Right forelimb (tissue), 1 donor: Measurements from ENCODE around the gene PAPOLB.

Experiments
- DNase-seq: peaks from one replicate; pipeline ENCODE4 v3.0.0-alpha.2; 2018

Gene PAPOLB

DNA sequence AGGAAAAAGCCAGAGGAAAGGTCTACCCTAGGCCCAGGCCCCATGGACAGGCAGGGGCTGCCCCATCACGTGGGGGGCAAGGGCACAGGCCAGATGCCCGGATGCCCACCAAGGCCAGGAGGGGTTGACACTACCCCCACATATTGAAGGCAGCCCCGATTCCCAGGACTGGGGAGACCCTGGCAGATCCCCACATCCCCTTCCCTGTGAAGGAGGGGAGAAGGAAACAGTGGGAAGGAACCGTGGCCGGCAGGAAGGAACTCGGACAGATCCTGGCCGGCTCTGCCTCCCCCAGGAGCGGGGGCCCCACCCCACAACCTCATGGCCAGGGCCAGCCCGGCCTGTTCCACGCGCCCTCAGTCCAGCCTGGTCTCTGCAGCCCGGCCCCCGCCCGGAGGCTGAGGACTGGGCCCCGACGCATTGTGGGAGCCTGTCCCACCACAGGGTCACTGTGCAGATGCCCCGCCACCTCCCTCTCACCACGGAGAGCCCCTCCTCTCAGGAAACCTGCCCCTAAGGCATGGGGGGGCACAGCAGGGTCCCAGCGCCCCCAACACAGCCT, 41.3 kb downstream of the PAPOLB start:
- DNase-seq, result no peak

DNA sequence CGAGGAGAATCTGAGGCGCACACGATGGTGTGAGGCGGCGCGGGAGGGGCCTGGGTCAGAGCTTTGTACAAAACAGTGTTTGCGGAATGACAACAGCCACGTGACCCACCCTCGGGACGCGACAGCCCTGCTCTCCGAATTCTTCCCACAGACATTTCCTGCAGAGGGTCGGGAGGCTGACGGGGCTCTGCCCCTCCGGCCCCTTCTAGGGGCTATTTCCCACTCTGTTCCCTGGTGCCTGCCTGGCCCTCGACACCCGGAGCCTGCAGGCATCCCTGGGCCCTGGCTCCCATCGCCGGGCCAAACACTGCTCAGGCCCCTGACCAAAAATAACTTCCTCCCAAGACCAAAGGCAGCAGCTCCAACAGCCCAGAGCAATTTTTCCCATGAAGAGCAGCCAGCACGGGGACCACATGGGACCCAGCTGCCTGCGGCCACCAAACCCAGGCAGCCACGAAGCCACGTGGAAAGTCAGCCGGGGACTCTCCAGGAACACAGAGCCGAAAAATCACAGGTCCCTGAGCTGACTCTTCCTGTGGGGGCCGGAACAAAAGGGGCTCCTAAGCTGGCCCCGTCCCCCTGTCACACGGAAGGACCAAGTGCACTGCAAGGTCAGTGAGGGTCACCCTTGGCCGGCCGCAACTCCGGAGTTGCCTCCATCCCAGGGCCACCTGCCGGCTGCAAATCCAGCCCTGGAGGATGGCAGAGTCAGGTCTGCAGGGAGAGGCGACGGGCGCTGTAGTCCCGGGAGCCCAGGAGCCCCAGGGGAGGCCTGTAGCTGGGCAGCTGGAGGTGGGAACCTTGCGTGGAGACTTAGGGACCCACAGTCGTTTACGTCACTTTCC, 42.0 kb downstream of the PAPOLB start:
- DNase-seq, result no peak

DNA sequence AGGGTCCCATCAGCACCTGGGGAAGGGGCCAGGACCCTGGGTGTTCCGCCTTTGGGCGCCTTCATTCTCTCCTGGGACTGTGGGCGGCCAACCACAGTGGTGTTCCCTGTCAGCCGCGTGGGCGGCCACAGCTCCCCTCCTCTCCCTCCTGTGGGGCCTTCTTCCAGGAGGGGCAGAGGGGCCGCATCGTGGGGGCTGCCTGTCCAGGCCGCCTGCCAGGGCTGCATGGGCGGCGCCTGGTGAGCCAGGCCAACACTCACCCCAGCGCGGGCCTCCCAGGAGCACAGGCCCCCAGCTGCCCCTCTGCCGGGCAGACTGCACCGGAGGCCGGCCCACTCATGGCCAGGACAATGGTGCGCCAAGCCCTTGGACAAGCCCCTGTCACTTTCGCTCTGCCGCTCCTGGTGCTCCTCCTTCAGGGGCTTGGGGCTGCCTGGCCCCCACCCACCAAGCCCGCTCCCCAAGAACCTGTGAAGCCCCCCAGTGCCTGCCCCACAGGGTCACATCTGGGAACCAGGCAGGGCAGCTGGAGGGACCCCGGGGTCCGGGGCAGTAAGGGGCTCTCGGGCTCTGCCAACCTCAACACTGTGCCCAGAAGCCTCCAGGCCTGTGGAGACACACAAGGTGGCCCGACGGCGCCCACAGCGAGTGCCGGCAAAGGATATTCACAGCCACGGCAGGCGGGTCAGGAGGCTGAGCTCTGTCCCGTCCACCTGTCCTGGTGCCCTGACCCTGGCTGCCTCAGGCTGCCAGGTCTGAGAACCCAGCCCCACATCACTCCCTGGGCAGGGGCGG, 43.6 kb downstream of the PAPOLB start:
- DNase-seq, result no peak

GRCh38 chr7:4817178-4817901, 44.5 kb downstream of the PAPOLB start:
- no peak for DNase-seq

DNA sequence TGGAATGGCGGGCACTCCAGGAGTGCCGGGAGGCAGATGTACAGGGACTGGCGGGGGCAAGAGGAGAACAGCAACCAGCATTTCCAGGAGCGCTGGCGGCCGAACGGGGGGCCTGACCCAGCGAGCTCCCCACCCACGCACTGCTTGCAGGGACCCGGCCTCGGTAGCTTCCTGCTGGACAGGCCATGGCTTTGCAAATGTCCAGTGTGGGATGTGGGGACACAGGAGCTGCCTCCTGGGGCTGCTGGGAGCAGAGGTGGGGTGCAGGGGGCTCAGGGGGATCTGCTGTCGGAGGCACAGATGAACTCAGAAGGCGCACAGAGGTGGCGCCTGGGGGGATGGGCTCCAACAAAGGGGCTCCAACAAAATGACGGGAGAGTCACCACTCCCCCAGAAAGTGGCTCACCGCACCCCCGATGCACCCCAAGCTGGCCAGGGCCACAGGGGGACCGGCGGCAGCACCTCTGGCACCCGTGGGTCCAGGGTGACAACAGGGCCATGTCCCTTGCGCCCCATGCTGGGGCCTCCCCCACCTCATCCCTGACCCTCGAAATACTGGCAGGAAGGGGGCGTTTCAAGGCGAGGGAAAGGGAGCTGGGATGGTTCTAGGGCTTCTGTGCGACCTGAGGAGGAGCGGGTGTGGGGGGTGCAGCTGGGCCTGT, 45.3 kb downstream of the PAPOLB start:
- DNase-seq, result no peak

DNA sequence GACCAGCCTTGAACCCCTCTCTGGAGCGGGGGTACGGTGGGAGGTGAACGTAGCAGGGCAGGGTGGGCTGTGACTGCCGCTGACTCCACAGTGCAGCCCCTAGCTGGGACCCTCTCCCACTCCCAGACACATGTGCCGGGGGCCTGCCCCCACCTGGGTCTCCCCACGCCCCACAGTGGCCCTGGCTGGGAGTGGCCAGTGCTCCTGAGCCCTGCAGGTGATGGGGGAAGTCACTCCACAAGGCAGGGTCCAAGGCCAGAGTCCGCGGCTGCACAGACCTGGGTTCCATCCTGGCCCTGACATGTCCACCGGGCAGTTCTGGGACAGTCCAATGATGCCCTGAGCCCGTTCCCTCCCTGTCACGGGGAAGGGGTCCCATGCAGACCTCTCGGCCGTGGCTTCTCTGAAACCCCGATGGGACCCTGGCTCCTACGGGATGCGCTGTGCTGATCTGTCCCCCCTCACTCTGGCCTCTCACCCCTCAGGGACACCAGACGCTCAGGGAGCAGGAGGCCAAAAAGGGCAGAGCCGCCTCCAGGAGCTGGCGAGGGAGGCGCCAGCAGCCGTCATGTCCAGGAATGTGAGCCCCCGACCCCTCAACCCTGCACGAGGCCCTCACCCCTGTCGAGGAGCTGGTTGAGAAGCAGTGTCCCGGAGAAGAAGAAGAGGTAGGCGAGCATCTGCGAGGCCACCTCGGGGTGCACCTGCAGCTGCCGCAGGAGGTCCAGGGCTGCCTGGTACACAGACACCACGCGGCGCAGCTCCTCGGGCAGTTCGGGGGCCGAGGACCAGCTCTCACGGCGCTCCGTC, 46.0 kb downstream of the PAPOLB start:
- no peak for DNase-seq

GRCh38 chr7:4815121-4815520, 46.7 kb downstream of the PAPOLB start:
- no peak for DNase-seq

DNA sequence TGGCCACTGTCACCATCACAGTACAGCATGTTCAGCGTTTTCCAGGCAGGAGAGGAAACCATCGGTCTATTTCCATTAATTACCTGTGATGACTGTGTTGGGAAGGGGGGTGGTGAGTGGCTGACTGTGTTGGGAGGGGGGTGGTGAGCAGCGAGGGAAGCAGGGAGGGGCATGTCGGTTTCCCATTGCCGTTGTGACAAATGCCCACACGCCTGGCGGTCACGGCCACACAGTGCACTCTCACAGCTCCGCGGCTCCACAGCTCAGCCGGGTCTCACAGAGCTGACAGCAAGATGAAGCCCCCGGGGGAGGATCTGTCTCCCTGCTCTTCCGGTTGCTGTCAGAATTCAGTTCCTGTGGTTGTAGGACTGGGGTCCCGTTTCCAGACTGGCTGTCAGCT, 47.4 kb downstream of the PAPOLB start:
- no peak for DNase-seq

GRCh38 chr7:4809666-4810065, 52.2 kb downstream of the PAPOLB start:
- DNase-seq, result no peak

- no peak for DNase-seq
Observed at GRCh38 chr7:4809091-4809591, 52.7 kb downstream of the PAPOLB start.

GRCh38 chr7:4808565-4808964, 53.3 kb downstream of the PAPOLB start:
- DNase-seq, result no peak

- DNase-seq, result no peak
Observed at GRCh38 chr7:4808026-4808425, 53.8 kb downstream of the PAPOLB start.
